HG03175 (cell line): ENCODE data around the gene MVD.

Source experiments
- ATAC-seq: cut with Tn5 transposase; IDR thresholded peaks from one replicate; pipeline ENCODE4 v1.9.1; 2021; ENCODE audit warnings: mild to moderate bottlenecking, moderate library complexity; ENCODE audit not compliant: unreplicated experiment

Gene MVD

DNA sequence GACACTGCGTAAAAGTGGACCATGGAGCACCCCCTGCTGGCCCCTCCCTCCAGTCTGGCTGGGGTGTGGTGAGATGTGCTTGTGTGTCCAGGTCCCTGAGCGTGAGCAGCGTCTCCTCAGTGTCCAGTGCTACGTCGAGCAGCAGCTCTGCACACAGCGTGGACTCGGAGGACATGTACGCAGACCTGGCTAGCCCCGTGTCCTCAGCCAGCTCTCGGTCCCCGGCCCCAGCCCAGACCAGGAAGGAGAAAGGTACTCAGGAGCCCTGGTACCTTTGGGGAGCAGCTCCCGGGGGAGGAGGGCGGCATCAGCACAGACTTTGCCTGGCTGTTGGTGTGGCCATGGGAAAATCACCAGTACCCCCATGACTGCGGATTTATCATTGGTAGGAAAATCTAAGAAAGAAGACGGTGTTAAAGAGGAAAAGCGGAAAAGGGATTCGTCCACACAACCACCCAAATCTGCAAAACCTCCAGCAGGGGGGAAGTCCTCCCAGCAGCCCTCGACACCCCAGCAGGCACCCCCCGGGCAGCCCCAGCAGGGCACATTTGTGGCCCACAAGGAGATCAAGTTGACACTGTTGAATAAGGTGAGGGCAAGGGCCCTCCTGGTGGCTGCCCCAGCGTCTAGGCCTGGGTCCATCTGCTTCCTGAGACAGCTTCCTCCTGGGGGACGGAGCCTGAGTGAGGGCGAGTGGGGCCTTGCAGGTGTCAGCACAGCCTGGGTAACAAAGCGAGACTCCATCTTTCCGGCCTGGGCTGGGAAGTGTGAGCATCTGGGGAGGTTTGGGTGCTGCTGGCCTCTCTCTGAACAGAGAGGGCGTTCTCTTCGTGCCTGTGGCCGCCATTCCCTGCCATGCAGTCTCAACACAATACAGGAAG is 35.1 kb downstream of the MVD start:
- no peak for ATAC-seq

GRCh38 chr16:88626646-88627045 is 36.2 kb downstream of the MVD start:
- no peak for ATAC-seq

- ATAC-seq = no peak
Measured at GRCh38 chr16:88624977-88625576, 37.8 kb downstream of the MVD start.

GRCh38 chr16:88624481-88624880 is 38.4 kb downstream of the MVD start:
- no peak for ATAC-seq

- ATAC-seq = no peak
Measured at GRCh38 chr16:88623858-88624257, 39.0 kb downstream of the MVD start.

GRCh38 chr16:88622866-88623265 is 40.0 kb downstream of the MVD start:
- ATAC-seq = no peak

- ATAC-seq = no peak
Measured at GRCh38 chr16:88622125-88622524, 40.8 kb downstream of the MVD start.

- ATAC-seq = no peak
Measured at GRCh38 chr16:88619859-88620815, 42.8 kb downstream of the MVD start.

- ATAC-seq = no peak
Measured at GRCh38 chr16:88618956-88619667, 43.8 kb downstream of the MVD start.

DNA sequence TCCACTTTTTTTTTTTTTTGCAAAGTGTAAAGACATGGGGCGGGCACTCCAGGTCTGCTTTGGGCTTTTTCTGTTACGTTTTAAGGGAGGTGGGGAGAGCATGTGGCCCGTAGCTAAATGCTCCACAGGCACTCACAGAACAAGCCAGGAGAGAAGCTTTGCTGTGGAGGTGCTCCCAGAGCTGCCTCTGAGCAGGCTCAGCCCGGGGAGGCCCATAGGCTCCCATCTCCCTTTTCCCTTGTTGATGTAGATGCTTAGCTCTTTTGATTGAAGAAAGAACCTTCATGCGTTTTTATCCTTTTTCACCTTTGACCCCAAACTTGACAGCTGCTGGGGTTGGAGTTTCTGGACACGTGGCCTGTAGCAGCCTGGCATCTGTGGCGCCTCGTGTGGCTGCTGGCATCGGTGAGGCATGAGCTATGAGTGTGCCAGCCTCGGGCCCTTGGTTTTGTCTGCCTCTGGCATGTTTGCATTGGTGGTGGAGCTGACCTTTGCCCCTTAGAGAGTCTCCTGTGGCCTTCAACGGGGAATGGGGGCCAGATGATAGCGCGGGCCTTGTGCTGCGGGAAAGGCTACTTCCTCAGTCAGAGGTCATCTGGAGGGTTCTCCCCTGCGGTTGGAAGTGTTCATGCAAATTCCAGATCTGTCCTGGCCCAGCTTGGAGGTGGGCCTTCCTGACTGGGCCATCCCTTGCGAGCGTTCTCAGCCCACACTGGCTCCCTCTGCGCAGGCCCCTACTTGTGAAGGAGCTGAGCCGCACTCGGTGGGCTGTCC is 44.5 kb downstream of the MVD start:
- no peak for ATAC-seq

GRCh38 chr16:88617268-88618031 is 45.4 kb downstream of the MVD start:
- no peak for ATAC-seq

DNA sequence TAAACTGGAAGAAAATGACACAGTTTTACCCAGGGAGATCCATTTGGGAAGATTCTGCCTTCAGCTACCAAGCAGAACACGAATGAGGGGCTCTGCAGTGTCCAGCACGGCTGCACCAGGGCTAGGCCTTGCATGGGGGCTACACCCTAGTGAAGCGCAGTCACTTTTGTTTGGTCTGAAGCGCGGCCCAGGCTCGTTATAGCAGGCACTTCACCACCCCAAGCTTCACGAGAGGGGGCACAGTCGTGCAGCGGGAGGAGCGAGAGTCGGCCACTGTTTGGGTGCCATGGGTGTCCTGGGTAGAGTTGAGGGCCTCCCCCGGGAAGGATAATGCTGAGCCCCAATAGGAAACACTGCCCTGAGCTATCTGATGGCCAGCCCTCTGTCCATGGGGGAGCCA is 46.2 kb downstream of the MVD start:
- ATAC-seq = no peak

- ATAC-seq = no peak
Measured at GRCh38 chr16:88616320-88616719, 46.6 kb downstream of the MVD start.

GRCh38 chr16:88614818-88615580 is 47.9 kb downstream of the MVD start:
- ATAC-seq = no peak

DNA sequence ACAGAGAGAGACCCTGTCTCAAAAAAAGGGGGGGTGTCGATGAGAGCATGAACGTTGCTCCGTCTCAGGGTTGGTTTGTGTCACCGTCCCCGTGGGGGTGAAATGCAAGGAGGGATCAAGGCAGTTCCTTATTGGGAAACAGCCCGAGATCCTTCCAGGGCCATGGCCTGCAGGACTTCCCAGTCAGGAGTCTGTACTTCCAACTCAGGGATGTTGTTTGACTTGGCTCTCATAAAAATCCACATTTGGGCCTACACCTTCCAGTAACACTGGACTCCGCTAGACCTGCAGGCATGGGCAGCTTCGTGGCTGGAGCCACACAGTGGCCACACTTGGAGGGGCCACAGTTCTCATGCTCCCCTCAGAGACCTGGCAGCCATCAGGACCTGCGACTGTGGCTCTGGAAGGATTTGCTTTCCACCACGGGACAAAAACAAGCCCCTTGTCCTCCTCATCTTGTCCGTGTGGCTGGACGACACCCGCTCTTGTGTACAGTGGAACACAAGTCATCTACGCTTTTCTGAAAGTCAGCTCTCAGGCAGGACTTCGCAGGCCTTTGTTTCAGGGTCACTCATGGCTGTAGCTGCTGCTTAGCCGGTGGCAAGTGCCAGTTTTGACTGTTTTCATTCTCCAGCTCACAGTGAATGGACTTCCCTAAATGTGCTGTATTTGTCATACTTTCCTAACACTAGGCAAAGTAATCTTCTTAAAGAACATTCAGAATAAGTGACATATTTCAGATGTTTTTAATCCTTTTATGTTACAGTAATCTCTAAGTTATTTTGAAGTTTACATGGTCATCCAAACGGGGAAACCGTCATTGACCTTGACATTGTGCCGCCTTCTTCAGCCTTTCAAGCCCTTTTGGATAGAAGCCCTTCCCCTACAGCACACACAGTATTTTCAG is 48.7 kb downstream of the MVD start:
- no peak for ATAC-seq

- no peak for ATAC-seq
Measured at GRCh38 chr16:88613293-88613692, 49.6 kb downstream of the MVD start.
